HG02798 (cell line): Measurements from ENCODE around the gene COBL.

Source experiments
- ATAC-seq: cut with Tn5 transposase; IDR thresholded peaks from one replicate; pipeline ENCODE4 v1.9.1; 2021; ENCODE audit warnings: mild to moderate bottlenecking; ENCODE audit not compliant: unreplicated experiment, poor library complexity

COBL gene

DNA sequence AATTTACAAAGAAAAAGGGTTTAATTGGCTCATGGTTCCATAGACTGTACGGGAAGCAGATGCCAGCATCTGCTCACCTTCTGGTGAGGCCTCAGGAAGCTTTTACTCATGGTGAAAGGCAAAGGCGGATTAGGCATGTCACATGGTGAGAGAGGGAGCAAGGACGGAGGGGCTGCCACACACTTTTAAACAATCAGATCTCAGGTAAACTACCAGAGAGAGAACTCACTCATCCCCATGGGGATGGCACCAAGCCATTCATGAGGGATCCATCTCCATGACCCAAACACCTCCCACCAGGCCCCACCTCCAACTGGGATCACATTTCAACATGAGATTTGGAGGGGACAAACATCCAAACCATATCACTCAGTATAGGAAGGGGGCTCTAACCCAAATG is 183.9 kb downstream of the COBL start:
- ATAC-seq = no peak

DNA sequence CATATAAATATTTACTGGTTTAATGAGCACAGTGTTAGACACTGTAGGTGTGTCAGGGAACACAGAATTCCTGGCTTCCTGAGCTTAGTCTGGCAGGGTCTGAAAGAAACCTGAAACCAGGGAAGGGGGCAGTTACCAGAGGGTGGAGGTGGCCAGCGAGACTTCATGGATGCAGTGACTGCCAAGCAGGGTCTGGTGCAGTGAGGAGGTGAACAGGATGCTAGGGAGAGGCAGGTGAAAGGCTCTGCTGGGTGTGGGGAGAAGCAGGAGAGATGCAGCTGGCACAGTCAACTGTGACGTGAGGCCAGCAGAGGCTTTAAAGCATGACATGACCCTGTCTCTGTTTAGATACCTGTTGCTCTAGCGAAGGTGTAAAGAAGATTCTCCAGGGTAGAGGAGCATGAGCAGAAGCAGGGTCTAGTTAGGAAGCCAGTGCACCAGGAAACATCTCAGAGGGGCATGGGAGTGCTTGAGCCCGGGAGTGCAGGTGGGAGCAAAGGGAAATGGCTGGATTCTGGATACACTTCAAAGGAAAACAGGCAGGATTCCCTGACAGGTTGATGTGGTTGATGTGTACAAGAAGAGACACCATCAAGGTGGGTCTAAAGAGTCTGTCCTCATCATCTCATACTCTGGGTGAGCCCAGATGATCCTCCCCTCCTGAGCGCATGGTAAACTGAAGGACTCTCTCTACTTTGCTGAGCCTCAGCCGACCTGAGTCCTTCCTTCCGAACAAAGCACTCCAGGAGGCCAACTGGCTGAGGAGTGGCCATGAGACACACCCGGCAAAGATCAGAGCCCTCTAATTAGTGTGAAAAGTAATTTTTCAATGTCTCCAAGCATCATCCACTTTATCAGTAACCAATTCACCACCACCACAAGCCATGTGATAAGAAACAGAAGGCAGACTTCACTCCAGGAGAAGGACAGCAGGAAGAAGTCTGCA is 186.8 kb downstream of the COBL start:
- ATAC-seq = no peak

DNA sequence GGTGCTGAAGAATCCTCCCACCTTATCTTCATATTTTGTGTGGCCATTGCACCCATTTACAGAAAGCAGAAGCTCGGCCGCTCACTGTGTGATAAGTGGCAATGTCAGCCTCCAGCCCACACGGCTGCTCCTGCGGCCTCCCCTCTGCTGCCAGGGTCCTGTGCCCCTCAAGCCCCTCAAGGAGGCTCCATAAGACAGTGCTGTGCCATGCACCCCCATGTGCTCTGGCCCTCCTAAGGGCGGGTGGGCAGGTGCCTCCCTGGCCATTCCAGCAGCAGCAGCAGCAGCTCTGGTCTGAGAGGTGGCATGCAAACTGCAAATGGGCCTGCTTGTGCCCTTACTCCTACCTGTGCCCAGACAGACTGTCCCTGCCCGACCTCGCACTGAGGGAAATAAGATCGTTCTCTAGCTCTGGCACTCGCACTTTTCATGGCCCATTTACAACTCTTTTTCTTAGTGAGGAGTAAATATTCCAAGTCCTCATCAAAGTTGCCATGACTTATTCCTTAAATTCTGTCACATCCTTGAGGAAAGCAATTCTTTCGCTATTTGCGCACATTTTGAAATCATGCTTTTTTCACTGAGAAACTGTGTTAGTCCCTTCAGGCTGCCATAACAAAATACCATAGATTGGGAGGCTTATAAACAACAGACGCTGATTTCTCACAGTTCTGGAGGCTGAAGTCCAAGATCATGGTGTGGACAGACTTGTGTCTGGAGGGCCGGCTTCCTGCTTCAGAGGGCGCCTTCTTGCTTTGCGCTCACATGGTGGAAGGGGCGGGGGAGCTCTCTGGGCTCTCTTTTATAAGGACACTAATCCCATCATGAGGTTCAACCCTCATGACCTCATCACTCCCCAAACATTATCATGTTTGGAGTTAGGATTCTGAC is 187.8 kb downstream of the COBL start:
- no peak for ATAC-seq

DNA sequence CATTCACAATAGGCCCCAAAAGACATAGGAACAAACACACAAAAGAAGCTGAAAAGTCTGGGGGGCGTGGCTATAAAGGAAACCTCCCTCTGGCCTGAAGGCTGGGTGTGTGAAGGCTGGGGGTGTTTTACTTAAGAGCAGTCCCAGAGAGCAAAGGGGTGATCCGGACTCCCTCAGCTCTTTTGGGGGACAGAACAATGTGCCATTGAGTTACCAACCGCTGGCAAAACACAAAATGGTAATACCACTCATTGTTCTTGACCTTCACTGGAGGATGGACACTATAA is 189.0 kb downstream of the COBL start:
- no peak for ATAC-seq

DNA sequence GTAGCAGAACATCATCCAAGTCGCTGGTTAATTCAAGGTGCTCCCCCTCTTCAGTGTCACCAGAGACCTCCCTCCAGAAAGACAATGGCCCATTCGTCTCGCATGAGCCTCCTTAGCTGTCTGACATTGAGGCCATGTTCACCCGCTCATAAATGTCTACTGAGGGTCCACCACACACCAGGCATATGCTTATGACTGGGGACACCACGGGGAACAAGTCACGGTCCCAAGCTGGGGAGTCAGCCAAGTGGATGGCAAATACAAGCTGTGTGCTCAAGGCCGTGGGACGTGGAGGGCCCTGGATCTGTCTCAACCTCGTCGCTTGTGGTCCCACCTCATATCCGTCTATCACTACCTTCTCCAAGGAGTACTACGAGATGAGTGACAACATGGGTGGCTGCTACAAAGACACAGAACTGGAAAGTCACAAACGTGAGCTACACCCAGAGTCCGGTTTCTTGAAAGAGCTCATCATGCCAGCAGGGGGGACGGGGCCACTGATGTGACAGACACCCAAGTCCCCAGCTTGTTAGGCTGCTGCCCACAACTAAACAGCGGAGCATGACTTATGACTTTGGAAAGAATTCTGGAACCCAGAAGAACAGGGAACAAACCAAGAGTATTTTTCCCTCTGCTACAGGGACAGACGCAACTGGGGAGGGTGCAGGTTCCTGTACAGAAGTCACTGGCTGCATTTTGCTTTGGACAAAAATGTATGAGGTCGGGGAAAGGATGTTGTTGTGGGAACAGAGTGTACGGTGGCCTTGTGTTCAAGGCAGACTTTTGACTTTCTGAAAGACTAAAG is 189.6 kb downstream of the COBL start:
- ATAC-seq = no peak

DNA sequence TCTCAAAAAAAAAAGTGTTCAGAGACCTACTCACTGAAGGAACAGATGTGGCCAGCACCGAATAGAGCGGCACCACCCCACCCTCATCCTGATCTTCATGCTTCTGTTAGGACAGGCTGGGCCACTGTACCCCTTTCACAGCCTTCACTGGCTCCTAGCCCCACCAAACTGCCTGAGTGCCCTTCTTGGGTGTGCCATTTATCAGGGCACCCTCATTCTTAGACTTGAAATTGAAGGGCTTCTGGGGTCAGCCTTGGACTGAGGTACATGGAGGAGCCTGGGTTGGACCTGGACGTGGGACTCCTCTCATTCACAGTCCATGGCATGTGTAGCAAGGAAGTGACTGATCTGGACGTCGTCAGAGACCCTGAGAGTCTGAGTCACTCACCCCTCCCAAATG is 190.3 kb downstream of the COBL start:
- ATAC-seq = no peak

DNA sequence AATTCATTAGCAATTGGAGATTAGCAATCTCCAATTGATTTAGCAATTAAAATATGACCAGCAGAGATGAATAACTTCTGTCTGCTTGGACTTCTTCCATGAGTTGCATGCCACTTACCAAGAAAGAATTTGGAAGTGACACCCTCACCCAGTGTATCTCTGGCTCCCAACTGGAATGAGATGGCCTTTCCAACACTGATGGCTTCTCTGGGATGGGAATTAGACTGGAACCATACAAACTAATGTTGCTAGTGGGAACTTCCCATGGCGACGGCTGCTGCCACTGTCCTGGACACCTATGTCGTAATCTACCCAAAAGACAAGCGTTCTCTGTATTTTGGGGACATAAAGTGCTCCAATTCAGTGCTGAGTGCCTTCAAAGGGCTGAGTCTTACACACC is 192.3 kb downstream of the COBL start:
- no peak for ATAC-seq

DNA sequence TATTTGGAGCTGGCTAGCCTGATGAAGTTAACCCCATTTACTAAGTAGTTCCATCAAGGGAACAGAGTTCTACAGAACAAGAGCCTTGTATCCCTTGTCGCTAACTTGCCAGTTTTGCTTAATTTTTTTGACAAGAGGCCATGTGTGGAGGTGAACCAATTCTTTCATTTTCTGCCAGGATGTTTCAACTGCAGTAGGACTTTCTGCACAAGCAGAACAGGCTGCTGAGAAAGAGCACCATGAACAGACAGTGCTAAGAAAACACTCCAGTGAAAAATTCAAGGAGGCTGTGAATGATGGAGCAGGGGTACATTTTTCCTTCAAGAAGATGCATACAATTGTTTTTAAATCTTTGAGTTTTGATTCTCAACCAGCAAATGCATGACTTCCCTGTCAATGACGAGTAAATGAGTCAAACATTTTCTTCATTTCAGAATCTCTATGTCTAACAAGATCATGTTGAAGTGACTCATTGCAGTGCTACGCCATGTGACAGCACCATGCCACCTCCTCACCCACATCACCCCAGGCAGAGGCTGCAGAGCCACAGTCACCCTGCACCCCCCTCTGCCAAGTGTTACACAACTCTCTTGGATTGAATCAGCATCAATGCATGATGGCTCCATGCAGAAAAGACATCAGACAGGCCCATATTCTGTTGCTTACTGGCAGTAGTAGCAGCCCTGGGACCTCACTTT is 193.1 kb downstream of the COBL start:
- peak; percentile 46 for ATAC-seq

DNA sequence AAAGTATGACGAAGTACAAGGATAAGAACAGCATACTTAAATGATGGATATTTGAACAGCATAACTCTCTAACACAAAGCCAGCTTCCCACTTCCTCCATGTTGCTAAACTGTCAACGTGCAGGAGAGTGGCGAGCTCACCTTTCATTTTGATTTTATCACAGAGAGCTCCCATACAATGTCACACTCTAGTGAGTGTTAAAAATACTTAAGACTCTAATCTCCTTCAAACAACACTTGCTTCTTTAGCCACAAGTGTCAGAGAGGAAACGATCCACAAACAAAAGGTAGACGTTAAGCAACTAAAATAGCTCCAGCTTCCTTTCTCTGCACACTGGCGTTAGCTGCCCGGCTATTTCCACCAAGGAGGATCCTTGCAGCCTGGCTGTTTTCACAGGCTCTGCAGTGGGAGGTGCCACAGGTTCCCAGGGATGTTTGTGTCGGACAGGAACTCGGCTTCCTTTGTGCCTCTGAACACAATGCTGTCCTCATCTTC is 194.6 kb downstream of the COBL start:
- ATAC-seq = no peak

DNA sequence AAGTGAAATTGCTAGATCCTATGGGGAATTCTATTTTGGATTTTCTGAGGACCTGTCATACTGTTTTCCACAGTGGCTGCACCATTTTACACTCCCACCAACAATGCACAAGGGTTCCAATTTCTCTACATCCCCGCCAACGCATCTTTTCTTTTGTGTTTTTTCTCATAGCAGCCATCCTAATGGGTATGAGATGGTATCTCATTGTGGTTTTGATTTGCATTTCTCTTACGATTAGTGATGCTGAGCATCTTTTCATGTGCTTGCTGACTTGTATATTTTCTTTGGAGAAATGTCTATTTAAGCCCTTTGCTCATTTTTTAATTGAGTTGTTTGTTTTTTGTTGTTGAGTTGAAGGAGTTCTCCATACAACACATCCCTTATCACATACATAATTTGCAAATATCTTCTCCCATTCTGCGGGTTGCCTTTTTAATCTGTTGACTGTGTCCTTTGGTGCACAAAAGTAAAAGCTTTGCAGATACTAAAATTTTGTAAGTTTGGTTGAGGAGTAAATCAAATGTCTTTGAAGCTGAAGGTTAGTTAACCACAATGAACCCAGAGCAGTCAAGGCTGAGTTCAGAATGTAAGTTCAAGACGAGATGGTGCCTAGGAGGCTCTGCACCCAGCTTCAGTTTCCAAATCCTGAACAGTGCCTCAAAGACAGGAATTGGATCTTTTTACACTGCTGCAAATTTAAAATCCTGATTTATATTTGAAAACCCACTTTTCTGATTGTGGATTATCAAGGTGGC is 195.4 kb downstream of the COBL start:
- no peak for ATAC-seq

DNA sequence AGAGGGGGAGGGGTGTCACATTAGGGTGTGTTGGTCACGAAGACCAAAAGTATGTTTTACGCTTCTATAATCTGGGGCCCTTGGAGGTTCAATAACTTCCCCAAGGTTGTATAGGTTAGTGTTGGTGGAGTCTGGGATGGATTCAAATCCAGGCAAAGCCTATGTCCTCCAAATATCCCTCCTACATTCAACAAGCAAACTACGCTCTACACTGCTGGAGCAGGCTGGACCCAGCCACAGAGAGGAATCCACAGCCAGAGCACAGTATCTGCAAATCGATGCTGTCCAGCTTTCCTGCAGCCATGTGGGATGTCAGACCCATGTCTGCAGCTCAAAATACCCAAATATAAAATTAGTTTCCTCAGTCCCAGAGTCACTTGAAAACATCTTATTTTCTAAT is 198.0 kb downstream of the COBL start:
- ATAC-seq = no peak

DNA sequence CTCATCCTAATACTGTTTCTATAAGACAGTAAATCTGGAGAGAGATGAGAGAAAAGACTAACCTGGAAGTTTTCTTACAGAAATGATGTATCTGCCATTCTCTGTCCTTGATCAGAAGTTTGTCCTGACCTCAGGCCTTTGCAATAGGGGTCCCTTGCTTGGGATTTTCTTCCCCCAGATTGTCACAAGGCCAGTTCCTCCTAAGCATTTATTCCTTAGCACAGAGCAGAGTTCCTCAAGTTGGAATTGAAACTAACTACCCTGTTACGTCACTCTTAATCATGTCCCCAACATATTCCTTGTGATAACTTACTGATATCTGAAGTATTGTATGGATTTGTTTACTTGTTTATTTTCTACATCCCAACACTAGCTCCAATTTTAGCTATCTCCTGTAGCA is 202.1 kb downstream of the COBL start:
- ATAC-seq = no peak

DNA sequence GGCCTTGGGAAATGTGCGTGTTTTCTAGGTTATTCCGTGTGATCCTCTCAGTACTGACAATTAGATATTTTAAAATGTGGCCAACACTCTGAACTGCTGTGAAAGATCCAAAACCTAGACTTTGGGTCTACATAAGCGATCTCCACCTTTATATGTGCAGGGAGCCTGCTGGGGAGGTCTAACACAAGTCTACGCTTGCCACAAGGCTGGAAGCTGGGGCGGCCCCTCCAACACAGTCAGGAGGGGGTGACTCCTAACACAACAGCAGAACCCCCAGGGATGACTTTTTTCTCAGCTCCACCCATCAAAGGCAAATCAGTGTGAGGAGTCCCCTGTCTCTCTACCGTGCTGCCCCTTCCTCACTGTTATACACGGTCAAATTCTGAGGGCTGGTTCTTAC is 202.6 kb downstream of the COBL start:
- ATAC-seq = no peak

DNA sequence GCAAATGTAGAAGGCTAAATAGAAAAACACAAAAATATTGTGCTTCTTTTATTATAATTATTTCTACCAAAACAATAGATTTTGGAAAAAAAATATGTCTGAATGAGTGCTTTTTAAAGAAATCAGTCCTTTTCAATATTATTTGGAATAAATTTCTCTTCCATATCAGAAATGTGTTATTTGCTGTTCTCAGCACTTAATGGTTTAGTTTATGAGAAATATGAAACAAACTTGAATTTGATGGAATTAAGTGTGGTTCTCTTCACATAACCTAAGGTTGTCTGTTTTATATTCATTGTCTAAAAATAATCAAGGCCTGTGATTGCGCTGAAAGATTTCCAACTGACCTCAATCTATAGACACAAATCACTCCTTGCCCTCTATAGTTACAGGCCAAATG is 203.0 kb downstream of the COBL start:
- no peak for ATAC-seq

DNA sequence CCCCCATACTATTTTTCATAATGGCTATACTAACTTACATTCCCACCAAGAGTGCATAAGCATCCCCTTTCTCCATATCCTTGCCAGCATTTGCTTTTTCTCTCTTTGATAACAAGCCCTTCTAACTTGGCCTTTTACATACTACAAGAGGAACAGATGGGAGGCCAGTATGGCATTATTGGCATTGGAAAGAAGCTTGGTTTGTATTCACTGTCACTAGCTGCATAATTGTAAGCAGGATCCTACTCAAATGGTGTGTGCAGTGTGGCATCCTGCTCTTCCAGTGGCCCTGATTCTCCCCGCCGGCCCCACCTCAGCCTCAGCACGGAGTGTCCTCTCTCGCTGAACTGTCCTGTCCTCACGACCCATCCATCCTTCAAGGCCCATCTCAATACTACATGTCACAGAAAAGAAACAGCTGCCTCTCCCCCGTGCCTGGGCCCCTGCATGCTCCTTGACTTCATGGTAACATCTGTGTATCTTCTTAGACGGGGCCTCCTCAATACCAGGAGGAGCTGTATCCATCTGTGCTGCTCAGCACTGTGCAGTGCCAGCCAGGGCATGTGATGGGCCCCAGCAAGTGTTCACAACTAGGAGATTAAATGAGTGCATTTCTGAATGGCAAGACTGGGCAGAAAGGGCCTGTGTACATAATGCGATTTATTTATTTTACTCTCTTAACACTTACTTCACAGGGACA is 205.2 kb downstream of the COBL start:
- ATAC-seq = no peak

DNA sequence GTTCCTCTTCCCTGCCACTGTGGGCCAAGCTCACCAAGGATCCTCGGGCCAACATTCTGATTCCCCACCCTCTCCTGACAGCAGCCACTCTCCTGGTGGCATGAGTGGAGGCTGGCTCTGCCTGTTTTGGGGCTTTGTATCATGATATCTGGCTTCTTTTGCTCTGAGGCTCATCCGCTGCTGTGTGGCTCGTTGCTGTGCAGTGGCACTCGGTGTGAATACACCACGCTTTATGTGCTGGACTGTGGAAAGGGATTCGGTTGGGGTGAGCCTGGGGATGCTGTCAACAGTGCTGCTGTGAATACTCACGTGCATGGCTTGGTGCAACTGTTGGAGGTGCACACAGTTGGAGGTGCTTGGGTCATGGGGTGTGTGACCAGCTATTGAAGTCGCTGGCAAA is 208.5 kb downstream of the COBL start:
- ATAC-seq = no peak

DNA sequence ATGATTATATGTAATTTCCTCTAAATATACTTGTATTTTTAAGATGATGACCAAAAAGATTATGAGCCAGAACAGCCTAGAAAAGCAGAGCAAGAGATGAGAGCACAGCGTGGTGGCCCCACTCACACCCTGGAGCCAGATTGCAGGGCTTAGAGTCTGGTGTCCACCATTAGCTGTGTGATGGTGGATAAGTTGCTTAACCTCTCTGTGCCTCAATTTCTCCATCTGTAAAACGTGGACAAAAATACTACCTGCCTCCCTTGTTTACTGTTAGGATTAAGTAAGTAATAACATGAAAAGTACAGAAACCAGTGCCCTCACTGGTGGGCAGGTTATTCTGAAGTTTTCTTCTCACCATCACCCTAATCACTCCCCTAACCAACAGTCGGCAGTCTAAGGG is 212.3 kb downstream of the COBL start:
- ATAC-seq = no peak

DNA sequence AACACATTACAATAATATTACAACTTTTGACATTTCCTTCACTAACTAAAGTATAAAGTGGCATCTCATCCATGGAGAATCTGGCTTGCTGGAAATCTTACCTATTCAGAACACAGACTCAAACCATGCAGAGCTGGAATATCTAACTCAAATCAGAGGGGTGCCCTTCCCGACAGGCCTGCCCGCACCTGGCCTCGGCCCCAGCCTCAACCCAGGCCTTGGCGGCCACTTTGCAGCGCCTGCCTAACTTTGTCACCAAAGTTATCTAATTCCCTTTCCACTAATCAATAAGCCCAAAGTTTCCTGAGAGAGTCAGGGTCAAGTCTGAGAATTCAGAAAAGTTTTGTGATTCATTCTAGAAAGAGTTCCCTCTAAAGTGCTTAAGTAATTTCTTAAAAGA is 212.9 kb downstream of the COBL start:
- no peak for ATAC-seq

DNA sequence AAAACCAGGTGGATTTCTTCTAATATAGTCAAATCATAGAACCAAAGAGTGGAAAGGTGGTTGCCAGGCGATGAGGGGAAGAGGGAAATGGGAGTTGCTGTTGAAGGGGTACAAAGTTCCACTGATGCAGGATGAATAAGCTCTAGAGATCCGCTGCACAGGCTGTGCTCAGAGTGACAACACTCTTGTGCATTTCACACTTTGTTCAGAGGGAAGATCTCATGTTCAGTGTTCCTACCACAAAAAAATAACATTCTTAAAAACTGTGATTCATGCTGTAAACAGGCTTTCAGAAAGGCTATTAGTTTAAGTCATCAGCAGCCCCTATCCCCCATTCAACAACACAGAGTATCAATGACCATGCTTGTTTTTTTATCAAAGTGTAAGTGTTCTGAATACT is 213.8 kb downstream of the COBL start:
- ATAC-seq = no peak
